ENCODE data around the gene ARID5B. TPM values are rescaled to one million over a fixed set of nuclear protein-coding genes. Genes with fewer than 3 reads are reported as not detected.
A peak's percentile ranks its signal among the peaks of the same experiment; 100 is the strongest.

ARID5B gene
- total and polyA plus RNA-seq, 2 donors (not counting 1 experiment from before 2014, with no cell fraction given) = 118 to 145 TPM

- H3K36me3 ChIP-seq (ENCODE audit: control insufficient read depth, insufficient read depth, low read length) = peaks cover 1% of the 10 kb centered on the region
- no peak overlapping the region for H3K4me2 ChIP-seq (ENCODE audit: extremely low read depth, insufficient read depth, low read length)
- H3K79me2 ChIP-seq (ENCODE audit: control insufficient read depth, insufficient read depth, low read length) = peaks cover 42% of the 10 kb centered on the region
- no peak overlapping the region for H3K4me3 ChIP-seq (replicated peaks in 1 of 4; ENCODE audit: control extremely low read depth in 1 of 4, insufficient read depth in 1 of 4, low read depth in 3 of 4, low read length in 4 of 4)
- no peak for TF ChIP-seq EZH2 (IDR thresholded peaks at IDR 0.05; ENCODE audit: low read length, missing control alignments)
- TF ChIP-seq CTCF (conservative IDR thresholded peaks at IDR 0.05 in 1 of 2, IDR thresholded peaks at IDR 0.05 in 1 of 2; ENCODE audit: low read depth in 1 of 2, low read length in 2 of 2) = no peak
- H3K27ac ChIP-seq (ENCODE audit: insufficient read depth, low read length) = no peak overlapping the region
- no peaks in the 10 kb centered on the region for H4K20me1 ChIP-seq (ENCODE audit: control insufficient read depth, extremely low read depth, insufficient read depth, low read length)
- H3K4me1 ChIP-seq (ENCODE audit: control insufficient read depth, extremely low read depth, insufficient read depth, low read length) = peaks cover 13% of the 10 kb centered on the region
- H3K9me3 ChIP-seq (ENCODE audit: control insufficient read depth, insufficient read depth, low read depth, low read length) = no peaks in the 10 kb centered on the region
- DNase-seq (ENCODE audit: low read depth in 2 of 2) = no peak
- no peaks in the 10 kb centered on the region for H3K27me3 ChIP-seq (ENCODE audit: control insufficient read depth, insufficient read depth, low read length)
- no peak overlapping the region for H3K9ac ChIP-seq (ENCODE audit: insufficient read depth, low read length)
- no peak overlapping the region for H2AFZ ChIP-seq (ENCODE audit: low read length)
Measured at GRCh38 chr10:61985715-61986114, 84.2 kb downstream of the ARID5B start.

GRCh38 chr10:61986382-61986781, 84.9 kb downstream of the ARID5B start:
- Histone ChIP-seq H3K9me3 (ENCODE audit: control insufficient read depth, insufficient read depth, low read depth, low read length) (no peaks in the 10 kb centered on the region), H3K79me2 (ENCODE audit: control insufficient read depth, insufficient read depth, low read length) (peaks cover 37% of the 10 kb centered on the region), H3K27me3 (ENCODE audit: control insufficient read depth, insufficient read depth, low read length) (no peaks in the 10 kb centered on the region), H2AFZ (ENCODE audit: low read length) (no peak overlapping the region), H3K36me3 (ENCODE audit: control insufficient read depth, insufficient read depth, low read length) (no peaks in the 10 kb centered on the region), H3K4me2 (ENCODE audit: extremely low read depth, insufficient read depth, low read length) (no peak overlapping the region), H3K4me3 (replicated peaks in 1 of 4; ENCODE audit: control extremely low read depth in 1 of 4, insufficient read depth in 1 of 4, low read depth in 3 of 4, low read length in 4 of 4) (no peak overlapping the region), H3K4me1 (ENCODE audit: control insufficient read depth, extremely low read depth, insufficient read depth, low read length) (peaks cover 8% of the 10 kb centered on the region), H3K9ac (ENCODE audit: insufficient read depth, low read length) (no peak overlapping the region), H3K27ac (ENCODE audit: insufficient read depth, low read length) (no peak overlapping the region), H4K20me1 (ENCODE audit: control insufficient read depth, extremely low read depth, insufficient read depth, low read length) (no peaks in the 10 kb centered on the region)
- DNase-seq (ENCODE audit: low read depth in 2 of 2) = no peak
- no peak for TF ChIP-seq EZH2 (IDR thresholded peaks at IDR 0.05; ENCODE audit: low read length, missing control alignments)
- no peak for TF ChIP-seq CTCF (conservative IDR thresholded peaks at IDR 0.05 in 1 of 2, IDR thresholded peaks at IDR 0.05 in 1 of 2; ENCODE audit: low read depth in 1 of 2, low read length in 2 of 2)

DNA sequence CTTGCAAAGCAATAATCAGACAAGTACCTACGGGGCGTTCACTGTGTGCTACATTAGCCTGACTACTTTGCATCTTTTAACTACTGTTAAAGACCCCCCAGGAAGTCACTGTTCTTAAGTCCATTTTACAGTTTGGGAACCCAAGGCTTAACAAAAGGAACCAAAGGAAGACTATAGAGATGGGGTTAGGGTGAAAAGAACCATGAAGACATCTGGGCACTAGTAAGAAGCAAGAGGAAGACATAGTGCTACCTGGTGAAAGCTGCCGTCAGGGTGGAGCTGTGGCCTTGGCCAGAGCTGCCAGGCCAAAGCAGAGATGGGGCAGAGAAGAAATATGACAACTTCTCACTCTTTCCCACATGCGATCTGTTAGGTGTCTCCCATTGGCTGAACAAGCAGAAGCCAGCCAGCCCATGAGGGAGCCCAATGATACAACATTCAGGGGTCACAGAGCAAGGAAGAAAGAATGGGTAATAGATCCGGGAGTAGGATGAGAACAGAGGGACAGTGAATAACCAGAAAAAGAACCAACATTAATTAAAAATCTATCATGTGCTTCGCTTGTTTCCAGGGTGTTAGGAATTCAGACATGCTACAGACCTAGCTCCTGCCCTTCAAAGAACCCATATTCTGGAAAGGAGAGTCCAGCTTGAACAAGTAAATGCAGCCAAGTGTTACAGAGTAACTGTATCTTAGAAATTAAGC, 85.4 kb downstream of the ARID5B start:
- Histone ChIP-seq H3K79me2 (ENCODE audit: control insufficient read depth, insufficient read depth, low read length) (peaks cover 33% of the 10 kb centered on the region), H3K36me3 (ENCODE audit: control insufficient read depth, insufficient read depth, low read length) (no peaks in the 10 kb centered on the region), H3K9me3 (ENCODE audit: control insufficient read depth, insufficient read depth, low read depth, low read length) (no peaks in the 10 kb centered on the region), H3K4me1 (ENCODE audit: control insufficient read depth, extremely low read depth, insufficient read depth, low read length) (peaks cover 7% of the 10 kb centered on the region), H3K27me3 (ENCODE audit: control insufficient read depth, insufficient read depth, low read length) (no peaks in the 10 kb centered on the region), H4K20me1 (ENCODE audit: control insufficient read depth, extremely low read depth, insufficient read depth, low read length) (no peaks in the 10 kb centered on the region), H3K9ac (ENCODE audit: insufficient read depth, low read length) (no peak overlapping the region), H3K4me3 (replicated peaks in 1 of 4; ENCODE audit: control extremely low read depth in 1 of 4, insufficient read depth in 1 of 4, low read depth in 3 of 4, low read length in 4 of 4) (no peak overlapping the region), H3K27ac (ENCODE audit: insufficient read depth, low read length) (no peak overlapping the region), H3K4me2 (ENCODE audit: extremely low read depth, insufficient read depth, low read length) (peak overlapping the region; percentile 6), H2AFZ (ENCODE audit: low read length) (no peak overlapping the region)
- TF ChIP-seq EZH2 (IDR thresholded peaks at IDR 0.05; ENCODE audit: low read length, missing control alignments) (no peak), CTCF (conservative IDR thresholded peaks at IDR 0.05 in 1 of 2, IDR thresholded peaks at IDR 0.05 in 1 of 2; ENCODE audit: low read depth in 1 of 2, low read length in 2 of 2) (no peak)
- DNase-seq (ENCODE audit: low read depth in 2 of 2) = no peak

All from fibroblast of lung (primary cell).